Liver (tissue), 9 donors: ENCODE data around the gene DNAJC5. TPM values are rescaled to one million over a fixed set of nuclear protein-coding genes. Genes with fewer than 3 reads are reported as not detected.

ENCODE experiments used
- DNase-seq: peaks from one replicate; pipeline ENCODE4 v3.0.0-alpha.2; 2017; ENCODE audit warnings: low spot score
- H3K27ac ChIP-seq, 2 donors: one replicate each; pipeline ENCODE4 v1.7.0; 2013; ENCODE audit warnings: inconsistent platforms in 2 of 2, low read length in 2 of 2, control low read depth in 1 of 2, low read depth in 1 of 2, mild to moderate bottlenecking in 1 of 2
- H3K27me3 ChIP-seq, 4 donors: one replicate each; pipeline versions ENCODE4 v1.6.1 to v1.7.0; 2013; ENCODE audit warnings: low read length in 3 of 4, inconsistent platforms in 1 of 4, mild to moderate bottlenecking in 1 of 4, moderate library complexity in 1 of 4; ENCODE audit not compliant: control insufficient read depth in 4 of 4, insufficient read depth in 4 of 4
- H3K36me3 ChIP-seq, 4 donors: one replicate each; pipeline versions ENCODE4 v1.6.1 to v1.7.0; 2013; ENCODE audit warnings: low read length in 3 of 4, mild to moderate bottlenecking in 3 of 4, low read depth in 1 of 4, moderate library complexity in 1 of 4; ENCODE audit not compliant: control insufficient read depth in 4 of 4, insufficient read depth in 3 of 4
- H3K4me1 ChIP-seq, 4 donors: one replicate each; pipeline versions ENCODE4 v1.6.1 to v1.7.0; 2013; ENCODE audit warnings: low read length in 3 of 4, mild to moderate bottlenecking in 3 of 4, moderate library complexity in 1 of 4; ENCODE audit not compliant: control insufficient read depth in 4 of 4, insufficient read depth in 4 of 4
- H3K4me3 ChIP-seq, 3 donors: one replicate each; pipeline versions ENCODE4 v1.6.1 to v1.7.0; 2013; ENCODE audit warnings: low read length in 3 of 3, control low read depth in 1 of 3, low read depth in 1 of 3, mild to moderate bottlenecking in 1 of 3
- H3K9ac ChIP-seq, 2 donors: one replicate each; pipeline ENCODE4 v1.7.0; 2013; ENCODE audit warnings: low read length in 2 of 2, mild to moderate bottlenecking in 2 of 2, moderate library complexity in 2 of 2, control low read depth in 1 of 2, low read depth in 1 of 2
- H3K9me3 ChIP-seq, 4 donors: one replicate each; pipeline versions ENCODE4 v1.6.1 to v1.7.0; 2013; ENCODE audit warnings: low read length in 3 of 4; ENCODE audit not compliant: control insufficient read depth in 4 of 4
- EGR1 ChIP-seq, 2 donors: IDR thresholded peaks; 2 replicates each; pipeline ENCODE4 v1.6.1; 2016 to 2018; ENCODE audit warnings: antibody characterized with exemption in 2 of 2, low read depth in 2 of 2
- FOXA1 ChIP-seq: IDR thresholded peaks from 2 replicates; pipeline ENCODE4 v1.6.1; 2016; ENCODE audit warnings: antibody characterized with exemption
- FOXA2 ChIP-seq: IDR thresholded peaks from 2 replicates; pipeline ENCODE4 v1.6.1; 2016; ENCODE audit warnings: antibody characterized with exemption
- GABPA ChIP-seq, 2 donors: IDR thresholded peaks in 1 of 2; conservative IDR thresholded peaks in 1 of 2; 2 replicates each; pipeline ENCODE4 v1.6.1; 2016; ENCODE audit warnings: antibody characterized with exemption in 2 of 2, mild to moderate bottlenecking in 1 of 2, moderate library complexity in 1 of 2
- HNF4A ChIP-seq, 2 donors: conservative IDR thresholded peaks; 2 replicates each; pipeline ENCODE4 v1.6.1; 2016; ENCODE audit warnings: antibody characterized with exemption in 2 of 2, mild to moderate bottlenecking in 2 of 2
- HNF4G ChIP-seq: IDR thresholded peaks from 2 replicates; pipeline ENCODE4 v1.6.1; 2016; ENCODE audit warnings: antibody characterized with exemption
- JUND ChIP-seq, 2 donors: IDR thresholded peaks; 2 replicates each; pipeline ENCODE4 v1.6.1; 2016; ENCODE audit warnings: antibody characterized with exemption in 2 of 2
- NR2F2 ChIP-seq: IDR thresholded peaks from 2 replicates; pipeline ENCODE4 v1.6.1; 2016; ENCODE audit warnings: antibody characterized with exemption
- RAD21 ChIP-seq, 2 donors: IDR thresholded peaks; 2 replicates each; pipeline ENCODE4 v1.6.1; 2016; ENCODE audit warnings: antibody characterized with exemption in 2 of 2, mild to moderate bottlenecking in 2 of 2
- RXRA ChIP-seq, 2 donors: IDR thresholded peaks; 2 replicates each; pipeline ENCODE4 v1.6.1; 2017 to 2018; ENCODE audit warnings: antibody characterized with exemption in 2 of 2, mild to moderate bottlenecking in 1 of 2
- SP1 ChIP-seq: IDR thresholded peaks from 2 replicates; pipeline ENCODE4 v1.6.1; 2018; ENCODE audit warnings: antibody characterized with exemption, mild to moderate bottlenecking
- TAF1 ChIP-seq: conservative IDR thresholded peaks from 2 replicates; pipeline ENCODE4 v1.6.1; 2016; ENCODE audit warnings: antibody characterized with exemption, mild to moderate bottlenecking
- YY1 ChIP-seq: IDR thresholded peaks from 2 replicates; pipeline ENCODE4 v1.6.1; 2016; ENCODE audit warnings: antibody characterized with exemption, mild to moderate bottlenecking
- WGBS: extraction: QIAGEN DNeasy Blood & Tissue Kit; methylation state at CpG from one replicate; pipeline ENCODE4 v1.1.7; 2013; 5-methylcytosine and 5-hydroxymethylcytosine counted together
- polyA plus RNA-seq, 2 donors: library from polyadenylated mRNA; stranded (reverse) in 1 of 2; unstranded in 1 of 2; fragments of 200-250 nt in 1 of 2; fragments of >200 nt in 1 of 2; fragmentation: Nextera tagmentation in 1 of 2; extraction: Ambion mirVana in 1 of 2; gene quantifications; one replicate each; pipeline versions ENCODE4 v1.2.1 to v1.2.3, GENCODE V29; 2013 to 2015
- total RNA-seq, 2 donors: library from RNA; depleted of rRNA; stranded (reverse); fragments of >200 nt; gene quantifications; one replicate each; pipeline ENCODE4 v1.2.3, GENCODE V29; 2014
- TF ChIP-seq, protein P1 (sequence below): IDR thresholded peaks from 2 replicates; pipeline ENCODE4 v1.6.1; 2016; ENCODE audit warnings: antibody characterized with exemption
- TF ChIP-seq, protein P2 (sequence below): IDR thresholded peaks from 2 replicates; pipeline ENCODE4 v1.6.1; 2016; ENCODE audit warnings: antibody characterized with exemption, mild to moderate bottlenecking
- TF ChIP-seq, protein P3 (sequence below): IDR thresholded peaks from 2 replicates; pipeline ENCODE4 v1.6.1; 2016; ENCODE audit warnings: antibody characterized with exemption
- TF ChIP-seq, protein P4 (sequence below): fragments of 150-350 bp; IDR thresholded peaks from 2 replicates; pipeline ENCODE4 v1.5.1; 2017; ENCODE audit warnings: improper control_type of control experiment, low read depth, low read length; ENCODE audit not compliant: missing input control
- TF ChIP-seq, protein P5 (sequence below): IDR thresholded peaks from 2 replicates; pipeline ENCODE4 v1.6.1; 2016; ENCODE audit warnings: antibody characterized with exemption
- donor health status: healthy.
- donor health status: healthy.
- donor health status: healthy.
- donor health status: healthy.
- donor health status: healthy.

DNAJC5 gene
- total and polyA plus RNA-seq, 4 donors: 8.2 to 28.6 (median 18.7) TPM

DNA sequence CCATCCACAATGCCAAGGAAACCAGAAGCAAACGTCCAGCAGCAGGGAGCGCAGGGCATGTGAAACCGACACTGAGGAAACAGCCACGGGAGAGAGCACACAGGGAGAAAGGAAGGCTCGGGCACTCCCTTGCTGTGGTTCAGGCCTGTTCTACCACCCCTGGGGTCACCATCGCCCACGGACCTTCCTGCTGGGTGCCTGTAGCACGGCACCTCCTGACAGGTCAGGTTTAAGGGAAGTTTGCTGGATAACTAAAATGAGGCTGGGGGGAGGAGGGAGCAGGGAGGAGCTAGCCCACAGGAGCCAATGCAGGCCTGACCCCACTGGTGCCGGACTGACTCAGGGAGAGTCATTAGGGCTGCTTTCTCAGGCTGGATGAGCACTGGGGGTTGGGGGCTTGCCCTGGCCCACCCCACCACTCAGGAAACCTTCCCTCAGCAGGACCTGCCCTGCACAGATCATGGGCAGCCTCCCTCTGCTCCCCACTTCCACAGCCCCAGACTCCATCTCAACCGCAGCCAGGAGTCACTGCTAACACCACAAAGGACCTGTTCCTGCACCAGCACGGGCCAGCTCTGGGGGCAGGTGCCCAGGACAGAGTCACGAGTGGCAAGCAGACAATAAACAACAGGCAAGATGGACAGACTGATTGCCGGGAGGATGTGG, 59.0 kb downstream of the DNAJC5 start:
- no peak for DNase-seq
- TF ChIP-seq FOXA2: no peak
- TF ChIP-seq, protein P1, sequence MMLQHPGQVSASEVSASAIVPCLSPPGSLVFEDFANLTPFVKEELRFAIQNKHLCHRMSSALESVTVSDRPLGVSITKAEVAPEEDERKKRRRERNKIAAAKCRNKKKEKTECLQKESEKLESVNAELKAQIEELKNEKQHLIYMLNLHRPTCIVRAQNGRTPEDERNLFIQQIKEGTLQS: no peak
- TF ChIP-seq FOXA1: no peak
- TF ChIP-seq, protein P2, sequence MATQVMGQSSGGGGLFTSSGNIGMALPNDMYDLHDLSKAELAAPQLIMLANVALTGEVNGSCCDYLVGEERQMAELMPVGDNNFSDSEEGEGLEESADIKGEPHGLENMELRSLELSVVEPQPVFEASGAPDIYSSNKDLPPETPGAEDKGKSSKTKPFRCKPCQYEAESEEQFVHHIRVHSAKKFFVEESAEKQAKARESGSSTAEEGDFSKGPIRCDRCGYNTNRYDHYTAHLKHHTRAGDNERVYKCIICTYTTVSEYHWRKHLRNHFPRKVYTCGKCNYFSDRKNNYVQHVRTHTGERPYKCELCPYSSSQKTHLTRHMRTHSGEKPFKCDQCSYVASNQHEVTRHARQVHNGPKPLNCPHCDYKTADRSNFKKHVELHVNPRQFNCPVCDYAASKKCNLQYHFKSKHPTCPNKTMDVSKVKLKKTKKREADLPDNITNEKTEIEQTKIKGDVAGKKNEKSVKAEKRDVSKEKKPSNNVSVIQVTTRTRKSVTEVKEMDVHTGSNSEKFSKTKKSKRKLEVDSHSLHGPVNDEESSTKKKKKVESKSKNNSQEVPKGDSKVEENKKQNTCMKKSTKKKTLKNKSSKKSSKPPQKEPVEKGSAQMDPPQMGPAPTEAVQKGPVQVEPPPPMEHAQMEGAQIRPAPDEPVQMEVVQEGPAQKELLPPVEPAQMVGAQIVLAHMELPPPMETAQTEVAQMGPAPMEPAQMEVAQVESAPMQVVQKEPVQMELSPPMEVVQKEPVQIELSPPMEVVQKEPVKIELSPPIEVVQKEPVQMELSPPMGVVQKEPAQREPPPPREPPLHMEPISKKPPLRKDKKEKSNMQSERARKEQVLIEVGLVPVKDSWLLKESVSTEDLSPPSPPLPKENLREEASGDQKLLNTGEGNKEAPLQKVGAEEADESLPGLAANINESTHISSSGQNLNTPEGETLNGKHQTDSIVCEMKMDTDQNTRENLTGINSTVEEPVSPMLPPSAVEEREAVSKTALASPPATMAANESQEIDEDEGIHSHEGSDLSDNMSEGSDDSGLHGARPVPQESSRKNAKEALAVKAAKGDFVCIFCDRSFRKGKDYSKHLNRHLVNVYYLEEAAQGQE: no peak
- no peak for TF ChIP-seq HNF4G
- no peak for TF ChIP-seq YY1
- TF ChIP-seq RAD21 (IDR thresholded peaks at IDR 0.05): no peak
- TF ChIP-seq SP1: no peak
- no peak for TF ChIP-seq JUND (IDR thresholded peaks at IDR 0.05)
- TF ChIP-seq, protein P3, sequence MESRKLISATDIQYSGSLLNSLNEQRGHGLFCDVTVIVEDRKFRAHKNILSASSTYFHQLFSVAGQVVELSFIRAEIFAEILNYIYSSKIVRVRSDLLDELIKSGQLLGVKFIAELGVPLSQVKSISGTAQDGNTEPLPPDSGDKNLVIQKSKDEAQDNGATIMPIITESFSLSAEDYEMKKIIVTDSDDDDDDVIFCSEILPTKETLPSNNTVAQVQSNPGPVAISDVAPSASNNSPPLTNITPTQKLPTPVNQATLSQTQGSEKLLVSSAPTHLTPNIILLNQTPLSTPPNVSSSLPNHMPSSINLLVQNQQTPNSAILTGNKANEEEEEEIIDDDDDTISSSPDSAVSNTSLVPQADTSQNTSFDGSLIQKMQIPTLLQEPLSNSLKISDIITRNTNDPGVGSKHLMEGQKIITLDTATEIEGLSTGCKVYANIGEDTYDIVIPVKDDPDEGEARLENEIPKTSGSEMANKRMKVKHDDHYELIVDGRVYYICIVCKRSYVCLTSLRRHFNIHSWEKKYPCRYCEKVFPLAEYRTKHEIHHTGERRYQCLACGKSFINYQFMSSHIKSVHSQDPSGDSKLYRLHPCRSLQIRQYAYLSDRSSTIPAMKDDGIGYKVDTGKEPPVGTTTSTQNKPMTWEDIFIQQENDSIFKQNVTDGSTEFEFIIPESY: no peak
- no peak for TF ChIP-seq GABPA (IDR thresholded peaks at IDR 0.05 in 1 of 2, conservative IDR thresholded peaks at IDR 0.05 in 1 of 2)
- no peak for TF ChIP-seq RXRA (IDR thresholded peaks at IDR 0.05)
- TF ChIP-seq, protein P4, sequence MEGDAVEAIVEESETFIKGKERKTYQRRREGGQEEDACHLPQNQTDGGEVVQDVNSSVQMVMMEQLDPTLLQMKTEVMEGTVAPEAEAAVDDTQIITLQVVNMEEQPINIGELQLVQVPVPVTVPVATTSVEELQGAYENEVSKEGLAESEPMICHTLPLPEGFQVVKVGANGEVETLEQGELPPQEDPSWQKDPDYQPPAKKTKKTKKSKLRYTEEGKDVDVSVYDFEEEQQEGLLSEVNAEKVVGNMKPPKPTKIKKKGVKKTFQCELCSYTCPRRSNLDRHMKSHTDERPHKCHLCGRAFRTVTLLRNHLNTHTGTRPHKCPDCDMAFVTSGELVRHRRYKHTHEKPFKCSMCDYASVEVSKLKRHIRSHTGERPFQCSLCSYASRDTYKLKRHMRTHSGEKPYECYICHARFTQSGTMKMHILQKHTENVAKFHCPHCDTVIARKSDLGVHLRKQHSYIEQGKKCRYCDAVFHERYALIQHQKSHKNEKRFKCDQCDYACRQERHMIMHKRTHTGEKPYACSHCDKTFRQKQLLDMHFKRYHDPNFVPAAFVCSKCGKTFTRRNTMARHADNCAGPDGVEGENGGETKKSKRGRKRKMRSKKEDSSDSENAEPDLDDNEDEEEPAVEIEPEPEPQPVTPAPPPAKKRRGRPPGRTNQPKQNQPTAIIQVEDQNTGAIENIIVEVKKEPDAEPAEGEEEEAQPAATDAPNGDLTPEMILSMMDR: no peak
- no peak for TF ChIP-seq TAF1
- no peak for TF ChIP-seq HNF4A (conservative IDR thresholded peaks at IDR 0.05)
- TF ChIP-seq EGR1 (IDR thresholded peaks at IDR 0.05; ENCODE audit: low read depth in 2 of 2): no peak
- TF ChIP-seq, protein P5, sequence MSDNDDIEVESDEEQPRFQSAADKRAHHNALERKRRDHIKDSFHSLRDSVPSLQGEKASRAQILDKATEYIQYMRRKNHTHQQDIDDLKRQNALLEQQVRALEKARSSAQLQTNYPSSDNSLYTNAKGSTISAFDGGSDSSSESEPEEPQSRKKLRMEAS: no peak
- no peak for TF ChIP-seq NR2F2
- Histone ChIP-seq H3K9me3 (no peaks in the 10 kb centered on the region), H3K27me3 (no peaks in the 10 kb centered on the region), H3K36me3 (peaks cover 2 to 3% (median 2%) of the 10 kb centered on the region in 4 donors), H3K4me3 (no peak overlapping the region), H3K4me1 (peaks cover 30 to 79% (median 66%) of the 10 kb centered on the region in 4 donors), H3K9ac (no peak overlapping the region), H3K27ac (no peak overlapping the region)
- WGBS: 69% methylated on average over 13 of the region's 13 CpGs
